HG03139 (cell line): ENCODE data around the gene SEMA4G.
A peak's percentile ranks its signal among the peaks of the same experiment; 100 is the strongest.

Experiments
- ATAC-seq: cut with Tn5 transposase; IDR thresholded peaks from one replicate; pipeline ENCODE4 v1.9.1; 2021; ENCODE audit not compliant: unreplicated experiment

Gene SEMA4G

DNA sequence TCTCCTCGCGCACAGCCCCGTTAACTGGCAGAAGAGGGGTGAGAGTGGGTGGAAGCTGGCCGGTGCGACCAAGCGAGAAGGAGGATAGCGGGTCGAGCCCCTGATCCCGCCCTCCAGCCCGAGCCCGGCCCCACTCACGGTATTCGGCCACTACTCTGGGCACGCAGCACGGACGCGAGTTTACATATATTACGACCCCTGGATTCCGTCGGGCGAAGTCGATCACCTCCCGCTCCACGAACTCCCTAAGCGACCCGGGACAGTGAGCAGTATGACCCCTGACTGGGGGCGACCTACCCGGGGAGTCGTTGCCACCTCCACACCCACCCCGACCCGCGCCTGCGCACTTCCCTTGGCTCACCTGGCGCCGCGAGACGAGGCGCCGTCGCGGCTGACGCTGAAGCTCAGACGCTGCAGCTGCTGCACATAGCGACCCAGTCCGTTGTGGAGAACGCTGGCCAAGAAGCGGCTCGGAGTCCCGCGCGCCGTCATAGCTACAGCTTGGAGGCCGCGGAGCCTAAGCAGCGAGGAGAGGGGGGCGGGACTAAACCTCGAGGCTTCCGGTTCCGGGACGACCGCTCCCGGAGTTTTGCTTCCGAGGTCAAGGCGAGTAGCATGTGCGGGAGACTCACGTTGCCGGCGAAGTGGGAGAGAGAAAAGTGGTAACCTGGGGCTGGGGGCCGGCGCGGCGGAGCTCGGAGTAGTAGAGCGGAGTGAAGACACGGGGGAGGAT is 17.8 kb downstream of the SEMA4G start, which contains the start of the genes MRPL43 and TWNK:
TSS of gene MRPL43 (minus strand) at position 546 of the 733 bp plus-strand sequence. CDS start at position 492, 54 bp downstream.
TSS of gene TWNK (plus strand) at position 592 of the 733 bp plus-strand sequence. CDS start 668 bp downstream, outside the sequence.
- ATAC-seq: peak; percentile 76

DNA sequence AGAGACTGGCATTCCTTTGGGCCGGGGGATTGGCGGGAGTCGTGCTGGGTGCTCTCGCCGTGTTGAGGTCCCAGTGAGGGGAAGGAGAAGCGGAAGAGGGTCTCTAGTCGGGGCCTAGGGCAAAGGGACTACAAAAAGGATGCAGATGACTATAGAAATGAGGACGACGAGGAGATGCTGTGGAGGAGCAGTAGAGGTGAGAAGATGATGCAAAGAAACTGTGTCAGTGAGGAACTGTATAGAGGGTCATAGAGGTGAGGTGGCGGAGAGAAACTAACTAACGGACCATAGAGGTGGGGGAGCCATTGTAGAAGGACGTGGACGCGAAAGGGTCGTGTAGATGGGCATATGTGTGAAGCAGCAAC is 18.4 kb downstream of the SEMA4G start:
- no peak for ATAC-seq

DNA sequence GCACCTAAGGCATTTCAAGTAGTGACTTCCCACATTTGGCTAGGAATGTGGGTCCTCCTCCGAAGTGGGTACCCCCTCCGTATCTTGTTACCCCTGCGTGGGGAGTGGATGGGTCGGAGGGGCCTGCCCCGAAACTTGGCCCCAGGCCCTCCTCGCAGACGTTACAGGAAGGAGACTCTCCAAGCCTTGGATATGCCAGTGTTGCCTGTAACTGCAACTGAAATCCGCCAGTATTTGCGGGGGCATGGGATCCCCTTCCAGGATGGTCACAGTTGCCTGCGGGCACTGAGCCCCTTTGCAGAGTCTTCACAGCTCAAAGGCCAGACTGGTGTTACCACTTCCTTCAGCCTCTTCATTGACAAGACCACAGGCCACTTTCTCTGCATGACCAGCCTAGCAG is 18.9 kb downstream of the SEMA4G start:
- no peak for ATAC-seq

GRCh38 chr10:100989088-100989487 is 19.8 kb downstream of the SEMA4G start:
- ATAC-seq: no peak

- no peak for ATAC-seq
Observed at GRCh38 chr10:100993986-100994708, 24.8 kb downstream of the SEMA4G start.

GRCh38 chr10:100995181-100995580 is 25.9 kb downstream of the SEMA4G start:
- no peak for ATAC-seq

DNA sequence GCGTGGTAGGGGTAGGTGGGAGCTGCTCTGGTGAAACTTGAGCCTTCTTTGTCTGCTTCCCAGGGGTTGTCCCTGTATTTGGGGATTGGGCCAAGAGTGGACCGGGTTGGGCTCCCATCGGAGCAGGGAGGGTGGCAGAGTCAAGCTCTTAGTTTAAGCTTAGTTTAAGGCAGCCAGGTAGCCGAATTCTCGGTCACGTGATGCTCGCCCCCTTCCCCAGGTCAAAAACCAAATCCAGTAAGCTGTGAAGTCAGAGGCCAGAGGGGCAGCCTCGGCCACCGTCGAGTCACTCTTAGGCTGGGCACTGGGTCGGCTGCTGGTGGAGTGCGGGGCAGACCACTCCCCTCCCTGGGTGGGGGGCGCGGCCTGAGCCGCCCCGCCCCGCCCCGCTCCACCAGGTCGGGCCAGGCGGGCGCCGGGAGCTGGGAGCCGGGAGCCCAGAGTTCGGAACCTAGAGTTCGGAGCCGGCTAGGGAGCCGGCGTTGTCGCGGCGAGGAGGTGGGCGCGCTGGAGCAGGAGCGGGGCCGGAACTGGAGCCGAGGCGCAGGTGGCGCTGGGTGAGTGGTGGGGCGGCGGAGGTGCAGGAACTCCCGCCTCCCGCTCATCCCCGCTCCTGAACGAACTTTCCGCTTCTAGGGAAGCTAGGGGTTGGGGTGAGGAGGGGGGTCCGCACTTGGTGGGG is 27.5 kb downstream of the SEMA4G start:
- no peak for ATAC-seq

- no peak for ATAC-seq
Observed at GRCh38 chr10:100997360-100998182, 28.3 kb downstream of the SEMA4G start.

- no peak for ATAC-seq
Observed at GRCh38 chr10:100998183-100998990, 29.1 kb downstream of the SEMA4G start.

DNA sequence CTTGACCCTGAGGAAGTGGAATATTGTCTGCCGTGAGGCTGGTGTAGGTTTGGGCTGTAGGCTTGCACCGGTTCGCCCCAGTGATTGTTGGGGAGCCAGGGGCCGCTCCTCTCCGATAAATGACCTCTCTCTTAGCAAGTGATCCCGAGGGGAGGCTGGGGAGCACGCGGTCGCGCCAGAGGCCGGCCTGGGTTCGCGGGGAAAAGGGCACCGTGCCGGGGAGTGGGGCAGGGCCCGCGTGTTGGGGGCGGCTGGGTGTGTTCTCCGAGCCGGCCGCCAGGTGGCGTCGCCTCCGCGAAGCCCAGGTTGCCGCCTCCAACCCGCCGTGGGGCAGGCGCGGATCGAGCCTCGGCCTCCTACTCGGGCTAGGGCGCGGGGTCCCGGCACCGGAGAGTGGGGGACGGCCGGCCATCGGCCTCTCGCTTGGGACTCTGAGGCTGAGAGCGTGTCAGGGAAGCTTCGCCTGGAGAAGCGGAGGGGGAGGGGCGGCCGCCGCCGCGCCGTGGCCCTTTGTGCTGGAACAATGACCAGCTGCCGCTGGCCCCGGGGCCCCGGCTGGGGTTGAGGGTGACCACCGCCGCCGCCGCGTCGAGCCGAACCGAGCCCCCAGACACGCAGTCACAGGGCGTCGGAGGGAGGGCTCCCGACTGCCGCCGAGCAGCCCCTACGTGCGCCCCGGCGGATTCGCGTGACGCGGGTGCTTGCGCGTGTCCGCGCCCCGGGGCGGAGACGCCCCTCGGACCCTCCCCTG is 29.9 kb downstream of the SEMA4G start:
- peak; percentile 35 for ATAC-seq

DNA sequence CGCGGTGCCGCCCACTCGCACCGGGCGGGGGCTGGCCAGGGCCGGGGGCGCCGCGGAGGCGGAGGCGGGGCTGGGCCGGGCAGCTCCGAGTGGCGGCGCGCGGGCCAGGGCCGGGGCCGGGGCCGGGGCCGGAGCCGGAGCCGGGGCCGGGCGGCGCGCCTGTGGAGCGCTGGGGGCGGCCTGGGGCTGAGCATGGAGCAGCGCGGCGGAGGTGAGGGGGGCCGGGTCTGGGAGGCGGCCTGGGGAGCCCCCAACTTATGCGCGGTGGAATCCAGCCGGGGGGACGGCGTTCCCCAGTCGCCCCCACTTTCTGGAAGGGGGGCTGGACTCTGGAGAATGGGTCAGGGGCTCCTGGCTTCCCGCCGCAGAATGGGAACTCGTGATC is 30.4 kb downstream of the SEMA4G start, which contains the start of gene LZTS2:
TSS of gene LZTS2 (plus strand) at position 67 of the 385 bp plus-strand sequence. CDS start 2,731 bp downstream, outside the sequence.
- peak; percentile 9 for ATAC-seq

DNA sequence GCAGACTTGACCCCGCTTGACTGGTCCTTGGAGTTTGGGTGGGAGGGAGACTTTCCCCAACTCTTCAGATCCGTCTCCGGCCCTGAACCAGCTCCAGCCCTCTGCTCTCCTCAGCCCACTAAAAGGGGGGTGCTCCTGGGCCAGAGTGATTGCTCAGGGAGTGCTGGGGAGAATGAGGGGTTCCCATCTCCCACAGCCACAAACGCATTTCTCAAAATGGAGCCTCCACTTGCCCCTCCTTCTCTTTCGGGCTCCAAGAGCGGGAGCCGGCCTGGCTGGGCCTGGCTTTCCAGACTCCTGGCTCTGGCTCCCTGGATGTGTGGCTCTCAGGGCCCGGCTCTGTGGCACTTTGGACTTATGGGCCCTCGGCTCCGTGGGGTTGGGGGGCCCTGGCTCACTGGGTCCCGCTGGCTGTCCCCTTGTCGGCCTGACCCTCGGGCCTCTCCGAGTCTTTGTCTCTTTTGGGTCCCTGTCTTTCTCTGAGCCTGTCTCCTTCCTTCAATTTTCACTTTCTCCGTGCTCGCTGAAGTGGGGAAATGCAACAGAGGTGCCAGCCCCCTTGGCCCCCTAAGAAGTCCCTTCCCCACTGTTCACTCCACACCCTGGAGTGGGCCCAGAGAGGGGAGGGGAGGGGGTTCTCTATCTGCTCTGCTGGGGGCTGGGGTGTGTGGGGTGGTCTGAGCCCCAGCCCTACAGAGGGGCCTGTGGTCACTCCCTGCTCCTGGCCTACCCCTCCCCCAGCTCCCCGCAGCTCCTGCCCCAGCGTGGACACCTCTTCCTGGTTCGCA is 31.0 kb downstream of the SEMA4G start:
- ATAC-seq: no peak

DNA sequence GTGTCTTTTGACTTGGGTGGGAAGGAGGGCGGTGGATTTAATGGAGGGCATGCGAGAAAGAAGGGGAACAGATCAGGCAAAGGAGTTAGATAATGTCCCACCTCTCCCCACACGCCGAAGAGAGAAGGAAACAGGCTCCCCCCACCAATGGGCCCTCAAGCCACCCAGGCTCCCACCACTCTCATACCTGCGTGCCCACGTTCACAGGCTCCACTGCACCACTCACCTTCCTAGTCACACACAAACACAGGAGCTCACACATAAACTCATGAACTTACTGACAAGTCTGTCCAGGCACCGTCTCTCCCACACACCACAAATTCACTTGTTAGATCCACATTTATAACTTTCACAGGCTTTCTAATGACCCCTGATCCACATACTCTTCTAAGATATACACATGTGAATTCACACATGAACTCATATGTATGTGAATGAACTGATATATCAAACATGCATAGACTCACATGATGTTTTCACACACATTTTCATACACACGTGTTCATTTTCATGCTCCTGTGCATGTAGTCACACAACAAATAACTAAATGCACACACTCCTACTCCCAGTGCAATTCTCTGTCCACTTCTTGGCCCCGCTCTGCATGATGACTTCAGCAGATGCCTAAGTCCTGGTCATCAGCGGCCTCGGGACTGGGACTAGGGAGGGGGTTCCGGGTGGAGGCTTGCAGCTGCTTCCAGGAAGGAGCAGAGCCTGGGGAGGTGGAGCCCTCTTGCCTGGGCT is 31.8 kb downstream of the SEMA4G start:
- no peak for ATAC-seq

DNA sequence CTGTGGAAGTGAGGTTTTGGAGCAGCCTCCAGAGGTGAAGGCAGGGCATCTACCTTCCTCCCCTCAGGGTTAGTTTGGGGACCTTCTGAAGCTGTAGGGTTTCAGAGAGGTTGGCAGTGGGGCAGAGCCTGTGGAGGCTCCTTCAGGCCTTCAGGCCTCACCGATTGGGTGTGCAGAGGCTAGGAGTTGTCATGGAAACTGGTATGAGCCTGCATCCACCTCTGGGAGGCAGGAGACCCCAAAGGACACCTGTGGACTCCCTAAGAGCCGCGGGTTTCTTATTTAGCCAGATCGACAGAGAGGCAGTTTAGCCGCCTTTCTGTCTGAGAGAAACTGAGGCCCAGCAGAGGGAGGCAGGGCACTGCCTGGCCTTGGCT is 32.3 kb downstream of the SEMA4G start:
- ATAC-seq: no peak

GRCh38 chr10:101002456-101002855 is 33.2 kb downstream of the SEMA4G start:
- ATAC-seq: no peak

DNA sequence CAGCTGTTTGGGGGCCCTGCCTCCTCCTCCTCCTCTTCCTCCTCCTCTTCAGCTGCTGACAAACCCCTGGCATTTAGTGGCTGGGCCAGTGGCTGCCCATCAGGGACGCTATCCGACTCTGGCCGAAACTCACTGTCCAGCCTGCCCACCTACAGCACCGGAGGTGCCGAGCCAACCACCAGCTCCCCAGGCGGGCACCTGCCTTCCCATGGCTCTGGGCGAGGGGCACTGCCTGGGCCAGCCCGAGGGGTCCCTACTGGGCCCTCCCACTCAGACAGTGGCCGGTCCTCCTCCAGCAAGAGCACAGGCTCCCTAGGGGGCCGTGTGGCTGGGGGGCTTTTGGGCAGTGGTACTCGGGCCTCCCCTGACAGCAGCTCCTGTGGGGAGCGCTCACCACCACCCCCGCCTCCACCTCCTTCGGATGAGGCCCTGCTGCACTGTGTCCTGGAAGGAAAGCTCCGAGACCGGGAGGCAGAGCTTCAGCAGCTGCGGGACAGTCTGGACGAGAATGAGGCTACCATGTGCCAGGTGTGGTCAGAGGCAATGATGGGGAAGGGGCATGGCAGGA is 34.4 kb downstream of the SEMA4G start:
- ATAC-seq: no peak

DNA sequence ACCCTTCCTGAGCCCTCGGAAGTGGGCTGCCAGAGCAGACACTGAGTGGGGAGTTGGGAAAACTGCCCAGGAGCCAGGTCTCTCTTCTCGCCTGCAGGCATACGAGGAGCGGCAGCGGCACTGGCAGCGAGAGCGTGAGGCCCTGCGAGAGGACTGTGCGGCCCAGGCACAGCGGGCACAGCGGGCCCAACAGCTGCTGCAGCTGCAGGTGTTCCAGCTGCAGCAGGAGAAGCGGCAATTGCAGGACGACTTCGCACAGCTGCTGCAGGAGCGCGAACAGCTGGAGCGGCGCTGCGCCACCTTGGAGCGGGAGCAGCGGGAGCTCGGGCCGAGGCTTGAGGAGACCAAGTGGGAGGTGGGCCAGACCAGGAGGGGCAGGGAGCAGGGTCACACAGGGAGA is 36.1 kb downstream of the SEMA4G start:
- no peak for ATAC-seq
